K562 (cell line): ENCODE results near the gene CDC37. TPM values are rescaled to one million over a fixed set of nuclear protein-coding genes. Genes with fewer than 3 reads are reported as not detected.

ENCODE experiments used
- ATAC-seq: fragments of 200-7000 bp; cut with Tn5 transposase; 3 replicates; pipeline ENCODE4 v1.9.1; 2020; ENCODE audit warnings: moderate library complexity
- BruUV-seq: library from RNA; stranded (reverse); fragments of 400-500 nt; replicated peaks from 2 replicates; lab custom pipeline; 2021; lab: Mats Ljungman, UMichigan
- CTCF ChIA-PET: fragments of 300-600 bp; formaldehyde crosslinking; extraction: SDS; loops from one replicate; lab custom pipeline; 2021; ENCODE audit warnings: low intra/inter-chr PET ratio; lab: Yijun Ruan, JAX
- POLR2A ChIA-PET: fragments of 300-600, 350-650 bp; sonication (Branson Sonifier 250); formaldehyde crosslinking; extraction: SDS; loops from one replicate; lab custom pipeline; 2021; ENCODE audit warnings: antibody characterized with exemption, inconsistent platforms; lab: Yijun Ruan, JAX
- DNase-seq, 4 experiments: peaks; one replicate each; pipeline versions ENCODE4 v3.0.0 to v3.0.0-alpha.2; 2011 to 2018; ENCODE audit warnings: low spot score in 3 of 4, mixed read lengths in 3 of 4; ENCODE audit errors: extremely low read depth in 1 of 4
- FAIRE-seq: peaks from 2 replicates; lab custom pipeline; 2011; peaks lifted over from hg19 to GRCh38; lab: Jason Lieb, UNC
- H2AFZ ChIP-seq: 2 replicates; pipeline ENCODE4 v1.6.0; 2011; ENCODE audit warnings: low read depth, low read length, control low read depth, inconsistent platforms
- H3K27ac ChIP-seq: fragments of 200-600 bp; 3 replicates; pipeline ENCODE4 v1.8.0; 2011; ENCODE audit warnings: low read depth, mild to moderate bottlenecking, control low read depth, inconsistent platforms, low read length, moderate library complexity, mixed read lengths; ENCODE audit errors: extremely low read depth
- H3K27me3 ChIP-seq, 2 experiments: fragments of 300-600 bp in 1 of 2; 2 replicates in 1 of 2; 3 replicates in 1 of 2; pipeline versions ENCODE4 v1.6.0 to v1.8.0; 2011; ENCODE audit warnings: inconsistent platforms in 2 of 2, low read length in 2 of 2, mild to moderate bottlenecking in 1 of 2, mixed read lengths in 1 of 2, moderate library complexity in 1 of 2; ENCODE audit not compliant: control insufficient read depth in 2 of 2, insufficient read depth in 2 of 2
- H3K36me3 ChIP-seq: fragments of 300-600 bp; 3 replicates; pipeline ENCODE4 v1.8.0; 2011; ENCODE audit warnings: mild to moderate bottlenecking, low read length, inconsistent platforms; ENCODE audit not compliant: control insufficient read depth, insufficient read depth
- H3K4me1 ChIP-seq, 2 experiments: fragments of 200-600 bp in 1 of 2; replicated peaks in 1 of 2; 2 replicates in 1 of 2; 3 replicates in 1 of 2; pipeline versions ENCODE4 v1.5.1 to v1.8.0; 2011; ENCODE audit warnings: inconsistent platforms in 2 of 2, low read length in 2 of 2, mild to moderate bottlenecking in 1 of 2, mixed read lengths in 1 of 2, moderate library complexity in 1 of 2; ENCODE audit not compliant: control insufficient read depth in 2 of 2, insufficient read depth in 2 of 2
- H3K4me2 ChIP-seq: 2 replicates; pipeline ENCODE4 v1.6.1; 2011; ENCODE audit warnings: low read length, control low read depth, inconsistent platforms, mixed read lengths; ENCODE audit not compliant: insufficient read depth
- H3K4me3 ChIP-seq: fragments of 200-600 bp; sonication (generic), shearing (Covaris generic); 2 replicates; pipeline ENCODE4 v1.5.1; 2016; ENCODE audit warnings: control low read depth, inconsistent platforms
- H3K79me2 ChIP-seq: fragments of 200-600 bp; 3 replicates; pipeline ENCODE4 v1.8.0; 2011; ENCODE audit warnings: low read length, inconsistent platforms; ENCODE audit not compliant: control insufficient read depth, insufficient read depth
- H3K9ac ChIP-seq, 2 experiments: 2 replicates each; pipeline versions ENCODE4 v1.6.0 to v1.6.1; 2011; ENCODE audit warnings: low read depth in 2 of 2, low read length in 2 of 2, control low read depth in 1 of 2, inconsistent platforms in 1 of 2, mild to moderate bottlenecking in 1 of 2, mixed read lengths in 1 of 2; ENCODE audit not compliant: insufficient read depth in 1 of 2
- H3K9me1 ChIP-seq: one replicate; pipeline ENCODE4 v1.6.0; 2011; ENCODE audit warnings: inconsistent platforms, mild to moderate bottlenecking, low read length, moderate library complexity; ENCODE audit not compliant: control insufficient read depth, insufficient read depth
- H3K9me3 ChIP-seq: replicated peaks from 2 replicates; pipeline ENCODE4 v1.5.1; 2011; ENCODE audit warnings: low read depth, low read length, inconsistent platforms; ENCODE audit not compliant: control insufficient read depth, insufficient read depth
- H4K20me1 ChIP-seq: replicated peaks from 2 replicates; pipeline ENCODE4 v1.6.1; 2011; ENCODE audit warnings: low read length, inconsistent platforms, mixed read lengths; ENCODE audit not compliant: control insufficient read depth, insufficient read depth
- AFF4 ChIP-seq: sonication (generic); formaldehyde crosslinking; IDR thresholded peaks from 2 replicates; pipeline ENCODE4 v1.8.0; 2023; ENCODE audit warnings: mild to moderate bottlenecking, missing genetic modification reagents
- CC2D1A ChIP-seq: fragments of 450-650 bp; IDR thresholded peaks from 2 replicates; pipeline ENCODE4 v1.6.1; 2017; ENCODE audit warnings: mild to moderate bottlenecking
- CHD2 ChIP-seq: IDR thresholded peaks from 2 replicates; pipeline ENCODE4 v1.6.1; 2011; ENCODE audit warnings: low read depth, low read length
- CTCF ChIP-seq, 3 experiments: IDR thresholded peaks in 2 of 3; conservative IDR thresholded peaks in 1 of 3; 2 replicates each; pipeline ENCODE4 v1.5.1; 2011 to 2012; ENCODE audit warnings: low read length in 3 of 3, mild to moderate bottlenecking in 3 of 3, control low read depth in 2 of 3, improper control_type of control experiment in 1 of 3, inconsistent platforms in 1 of 3, low read depth in 1 of 3, mixed read lengths in 1 of 3, moderate library complexity in 1 of 3; ENCODE audit not compliant: insufficient read depth in 2 of 3
- PHF8 ChIP-seq: fragments of 200-600 bp; sonication (generic); IDR thresholded peaks from 2 replicates; pipeline ENCODE4 v1.6.1; 2012; ENCODE audit warnings: mixed run types, mild to moderate bottlenecking, inconsistent platforms, low read length, moderate library complexity, borderline replicate concordance
- SUPT5H ChIP-seq: fragments of 450-650 bp; IDR thresholded peaks from 2 replicates; pipeline ENCODE4 v1.6.1; 2016
- TAF9B ChIP-seq: fragments of 450-650 bp; IDR thresholded peaks from 2 replicates; pipeline ENCODE4 v1.6.1; 2018; ENCODE audit warnings: mild to moderate bottlenecking; ENCODE audit not compliant: partially characterized antibody
- THRAP3 ChIP-seq: fragments of 450-650 bp; IDR thresholded peaks from 2 replicates; pipeline ENCODE4 v1.6.1; 2016; ENCODE audit warnings: mild to moderate bottlenecking, inconsistent platforms, borderline replicate concordance
- ZNF740 ChIP-seq, 3 experiments: fragments of 200-800 bp in 1 of 3; sonication (Bioruptor generic) in 1 of 3; sonication (generic) in 1 of 3; formaldehyde crosslinking in 1 of 3; IDR thresholded peaks; 2 replicates each; pipeline versions ENCODE4 v1.6.1 to v1.8.0; 2016 to 2022; ENCODE audit warnings: mild to moderate bottlenecking in 2 of 3, missing compliant biosample characterization in 2 of 3, missing genetic modification characterization in 2 of 3, missing genetic modification reagents in 1 of 3
- ZNF766 ChIP-seq: fragments of 200-800 bp; sonication (Bioruptor generic); conservative IDR thresholded peaks from 2 replicates; pipeline ENCODE4 v1.6.1; 2016; ENCODE audit warnings: missing genetic modification characterization, missing compliant biosample characterization
- WGBS: fragments of 100-300 bp; shearing (Covaris generic); methylation state at CpG from one replicate; pipeline ENCODE4 v1.1.6; 2016; ENCODE audit warnings: low coverage, mixed read lengths; ENCODE audit not compliant: insufficient coverage; ENCODE audit errors: missing lambda C conversion rate; 5-methylcytosine and 5-hydroxymethylcytosine counted together
- in situ Hi-C: fragments of 300-500 bp; cut with MboI; formaldehyde crosslinking; loops from 4 replicates; pipeline ENCODE4 v1.15.0; 2018; ENCODE audit warnings: inconsistent platforms, mixed read lengths
- intact Hi-C: fragments of 100-400 bp; cut with micrococcal nuclease; formaldehyde crosslinking; loops from 2 replicates; pipeline ENCODE4 v1.14.2; 2022
- polyA plus RNA-seq, 8 experiments: library from polyadenylated mRNA; depleted of rRNA in 4 of 8; stranded (reverse) in 5 of 8; unstranded in 3 of 8; fragments of >200 nt; fragmentation: Nextera tagmentation in 2 of 8; fragmentation: Illumina TruSeq in 1 of 8; extraction: Ambion mirVana in 2 of 8; extraction: Trizol in 1 of 8; gene quantifications; 2 replicates each; pipeline versions ENCODE4 v1.2.1 to v1.2.3, GENCODE V29; 2011 to 2014; ENCODE audit warnings: inconsistent platforms in 1 of 8, missing spikeins in 1 of 8
- total RNA-seq, 7 experiments: library from RNA; depleted of rRNA in 6 of 7; stranded (reverse); fragments of >200 nt in 6 of 7; fragmentation: Illumina TruSeq in 2 of 7; extraction: Trizol in 2 of 7; gene quantifications; 2 replicates each; pipeline versions ENCODE4 v1.2.1 to v1.2.3, GENCODE V29; 2011 to 2021; ENCODE audit warnings: low replicate concordance in 1 of 7

CDC37 gene
- total and polyA plus RNA-seq, 9 of the 15 experiments (the other 6 are each of a cell fraction or from before 2014, with no cell fraction given) = 6.6 to 538 (median 227) TPM

GRCh38 chr19:10419200-10419645 lies 15.9 kb upstream of the CDC37 start (continued):
- TF ChIP-seq PHF8 = no peak
- TF ChIP-seq CHD2 = peak; percentile 23; the same call in 1 of the 2 replicates

- DNase-seq (peak in 3 of 4 experiments; percentile 17 to 77 (median 53)), FAIRE-seq (peak; percentile 58), ATAC-seq (peak; percentile 1; the same call in 1 of the 3 replicates)
- no TSS peak for BruUV-seq
- WGBS = 1% methylated on average over 18 of the region's 32 CpGs
- intact Hi-C loops (loop anchor here (2.0 kb wide), 1 partner anchor 14 kb away; no protein-coding TSS in a partner anchor), in situ Hi-C loops (no loop called here)
- CTCF ChIA-PET = interaction anchor here (0.5 to 2.3 kb wide), 3 partner anchors 15 to 486 kb away, joined by 4 to 8 read pairs (median 5); no protein-coding TSS in a partner anchor
- Histone ChIP-seq H3K4me2 (peak overlapping the region; percentile 100), H3K9ac (peak overlapping the region; percentile 66 to 92), H3K79me2 (peaks cover 60% of the 10 kb centered on the region), H3K4me1 (peaks cover 36 to 69% of the 10 kb centered on the region in 2 experiments; a peak in 4 of 5 replicates), H3K4me3 (peak overlapping the region; percentile 75), H3K36me3 (no peaks in the 10 kb centered on the region; the same call in 2 of the 3 replicates), H3K9me3 (peaks cover 4% of the 10 kb centered on the region), H3K9me1 (no peaks in the 10 kb centered on the region), H3K27me3 (no peaks in the 10 kb centered on the region), H4K20me1 (peaks cover 13% of the 10 kb centered on the region), H2AFZ (peak overlapping the region; percentile 86), H3K27ac (peak overlapping the region; percentile 95)
- POLR2A ChIA-PET = interaction anchor here (0.6 to 1.7 kb wide), 6 partner anchors 10 to 260 kb away, joined by 3 to 6 read pairs (median 4); partner anchors contain the start of genes ICAM1 and ICAM5
- TF ChIP-seq TAF9B (peak; percentile 29), THRAP3 (0 out of 2 replicates have a peak, but pooled peaks have one; percentile 53), ZNF766 (no peak), CC2D1A (peak; percentile 62; the same call in 1 of the 2 replicates), AFF4 (CRISPR knock-in tag) (0 out of 2 replicates have a peak, but pooled peaks have one; percentile 57), CTCF (IDR thresholded peaks at IDR 0.05 in 2 of 3, conservative IDR thresholded peaks at IDR 0.05 in 1 of 3; ENCODE audit: insufficient read depth in 2 of 3, low read depth in 1 of 3, low read length in 3 of 3) (peak in 2 of 3 experiments; percentile 39 to 47; a peak in 3 of 6 replicates), ZNF740 (CRISPR knock-in tag; IDR thresholded peaks at IDR 0.05) (no peak), ZNF740 (tag; IDR thresholded peaks at IDR 0.05) (peak in 1 of 2 experiments; percentile 75; a peak in 1 of 4 replicates), SUPT5H (0 out of 2 replicates have a peak, but pooled peaks have one; percentile 15)
Measured at GRCh38 chr19:10418485-10419199, 15.3 kb upstream of the CDC37 start.
